Fibroblast of mammary gland (primary cell): Measurements from ENCODE around the gene PTPRCAP.

Experiments
- DNase-seq: peaks from one replicate; pipeline ENCODE4 v3.0.0-alpha.2; 2010; ENCODE audit warnings: low read depth
- H3K4me3 ChIP-seq: 2 replicates; pipeline ENCODE4 v1.5.1; 2011; ENCODE audit warnings: low read depth, mild to moderate bottlenecking, low read length, moderate library complexity; ENCODE audit not compliant: control insufficient read depth
- CTCF ChIP-seq: conservative IDR thresholded peaks from 2 replicates; pipeline ENCODE4 v1.5.1; 2011; ENCODE audit warnings: low read depth, low read length, inconsistent platforms; ENCODE audit not compliant: control insufficient read depth, insufficient read depth

The PTPRCAP gene

GRCh38 chr11:67435031-67435726 is 2.3 kb downstream of the PTPRCAP start:
- H3K4me3 ChIP-seq, result no peak overlapping the region
- no peak for TF ChIP-seq CTCF
- DNase-seq, result no peak

GRCh38 chr11:67434395-67434881 is 3.0 kb downstream of the PTPRCAP start:
- H3K4me3 ChIP-seq, result no peak overlapping the region
- DNase-seq, result no peak
- no peak for TF ChIP-seq CTCF

GRCh38 chr11:67433536-67434394 is 3.7 kb downstream of the PTPRCAP start:
- DNase-seq, result no peak
- no peak for TF ChIP-seq CTCF
- H3K4me3 ChIP-seq, result no peak overlapping the region

- H3K4me3 ChIP-seq, result no peak overlapping the region
- DNase-seq, result no peak
- TF ChIP-seq CTCF, result no peak
Measured at GRCh38 chr11:67432655-67433349, 4.7 kb downstream of the PTPRCAP start.

GRCh38 chr11:67431346-67432249 is 5.9 kb downstream of the PTPRCAP start:
- DNase-seq, result no peak
- H3K4me3 ChIP-seq, result no peak overlapping the region
- no peak for TF ChIP-seq CTCF

GRCh38 chr11:67429722-67430121 is 7.8 kb downstream of the PTPRCAP start:
- no peak for DNase-seq
- peak overlapping the region; percentile 99 for H3K4me3 ChIP-seq
- TF ChIP-seq CTCF, result no peak
